Anterior cingulate cortex (tissue), 58 donors: Measurements from ENCODE around the gene SZT2.

ENCODE experiments used
- DNase-seq, 58 donors: peaks; one replicate each; lab custom pipeline; 2025; lab: John Stamatoyannopoulos, UW

SZT2 gene

DNA sequence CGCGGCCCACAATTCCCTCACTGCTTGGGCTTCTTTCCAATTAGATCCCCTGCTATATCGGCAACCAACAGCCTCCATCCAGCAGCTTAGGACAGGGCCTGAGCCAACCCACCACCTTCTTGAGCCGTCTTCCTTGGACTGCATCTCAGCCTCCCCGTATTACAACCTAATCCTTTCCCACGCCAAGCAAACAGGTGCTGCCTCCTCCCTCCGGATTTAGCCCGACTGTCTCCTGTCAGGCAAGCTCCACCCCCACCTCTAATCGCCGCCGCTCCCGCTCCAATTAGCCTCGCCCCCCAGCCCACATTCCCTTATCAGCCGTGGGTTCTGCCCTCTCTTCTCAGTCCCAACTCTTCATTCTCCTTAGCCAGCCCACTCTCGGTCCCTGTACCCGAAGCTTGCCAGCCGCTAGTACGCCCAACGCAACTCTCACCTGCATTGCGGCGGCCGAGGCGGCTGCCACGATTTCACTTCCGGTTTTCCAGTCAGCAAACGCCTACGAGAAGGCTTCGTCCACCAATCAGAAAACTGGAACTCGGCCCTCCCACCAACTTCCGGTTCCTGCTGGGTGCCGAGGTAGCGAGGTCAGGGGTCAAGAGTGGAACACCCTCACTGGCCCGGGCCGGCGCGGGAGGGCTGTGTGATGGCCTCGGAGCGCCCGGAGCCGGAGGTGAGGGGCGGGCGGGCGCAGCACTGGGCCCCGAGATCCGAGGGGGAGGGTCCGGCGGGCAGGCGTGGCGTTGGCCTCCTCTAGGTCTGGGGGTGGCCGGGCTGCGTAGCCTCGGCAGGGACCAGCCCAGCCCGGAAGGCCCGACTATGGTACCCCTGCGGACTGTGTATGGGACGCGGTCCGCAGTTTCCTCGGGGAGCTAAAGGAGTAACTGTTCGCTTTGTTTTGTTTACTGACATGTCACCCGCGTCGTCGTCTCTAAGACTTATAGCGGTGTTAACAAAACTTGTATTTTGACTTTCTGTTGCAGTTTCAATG, at the start of gene SZT2, which contains the start of gene MED8:
Gene SZT2 (plus strand): TSS at position 574 of the 988 bp plus-strand sequence. CDS start 70 bp downstream, at position 644.
Gene MED8 (minus strand): TSS at position 475 of the 988 bp plus-strand sequence. CDS start 36 bp downstream, at position 439.
- DNase-seq: peak; percentile 60 to 97 (median 92)

DNA sequence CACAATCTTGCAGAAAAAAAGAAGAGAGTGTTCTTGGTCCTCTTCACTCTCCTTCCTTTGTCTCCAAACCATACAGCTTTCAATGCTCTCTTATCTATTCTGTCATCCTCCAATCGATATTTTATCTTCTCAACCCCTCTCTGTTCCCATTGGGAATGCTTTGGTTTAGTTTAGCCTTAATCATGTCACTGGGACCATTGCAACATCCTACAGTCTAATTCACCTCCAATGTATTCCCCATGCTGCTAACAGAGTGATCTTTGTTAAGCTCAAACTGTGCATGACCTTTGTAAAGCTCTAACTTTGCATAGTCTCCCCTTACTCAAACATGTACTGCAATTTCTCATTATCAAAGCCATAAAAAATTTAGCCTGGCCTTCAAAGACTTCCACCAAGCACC, 49.1 kb upstream of the SZT2 start:
- no peak for DNase-seq

DNA sequence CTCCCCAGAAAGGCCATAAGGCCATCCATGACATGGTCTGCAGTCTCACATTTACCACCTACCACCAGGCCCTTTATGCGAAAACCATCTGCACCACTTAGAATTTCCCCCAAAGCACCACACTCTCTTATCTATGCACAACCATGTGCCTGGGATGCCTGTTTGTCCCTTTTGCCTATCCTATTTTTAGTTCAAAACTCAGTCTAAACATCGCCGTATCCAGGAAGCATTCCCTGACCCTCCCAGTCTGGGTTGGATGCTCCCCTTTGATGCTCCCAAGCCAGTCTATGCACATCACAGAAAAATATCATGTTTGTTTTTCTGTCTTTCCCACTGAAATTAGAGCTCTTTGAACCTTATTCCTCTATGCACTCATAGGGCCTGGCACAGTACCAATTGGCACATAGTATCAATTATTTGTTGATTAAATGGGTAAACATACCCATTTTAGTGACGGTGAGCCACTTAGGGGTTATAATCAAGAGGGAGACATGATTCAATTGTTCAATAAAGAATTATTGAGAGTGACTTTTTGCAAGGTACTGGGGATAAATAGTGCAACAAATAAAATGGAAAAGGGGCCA, 45.3 kb upstream of the SZT2 start:
- DNase-seq: no peak

DNA sequence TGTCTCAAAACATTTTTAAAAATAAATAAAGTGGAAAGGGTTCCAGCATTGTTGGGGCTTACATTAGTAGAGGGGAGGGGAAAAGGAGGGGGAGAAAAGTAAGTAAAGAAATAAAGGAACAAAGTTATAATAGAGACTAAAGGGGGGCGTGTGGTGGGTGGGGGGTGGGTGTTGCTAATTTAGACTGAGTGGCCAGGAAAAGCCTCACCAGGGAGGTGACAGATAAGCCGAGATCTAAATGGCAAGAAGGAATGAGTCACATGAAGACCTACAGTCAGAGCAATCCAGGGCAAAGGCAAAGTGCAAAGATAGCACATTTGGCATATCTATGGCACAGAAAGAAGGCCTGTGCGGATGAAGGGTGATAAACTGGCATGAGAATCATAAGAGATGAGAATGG, 44.6 kb upstream of the SZT2 start:
- no peak for DNase-seq

DNA sequence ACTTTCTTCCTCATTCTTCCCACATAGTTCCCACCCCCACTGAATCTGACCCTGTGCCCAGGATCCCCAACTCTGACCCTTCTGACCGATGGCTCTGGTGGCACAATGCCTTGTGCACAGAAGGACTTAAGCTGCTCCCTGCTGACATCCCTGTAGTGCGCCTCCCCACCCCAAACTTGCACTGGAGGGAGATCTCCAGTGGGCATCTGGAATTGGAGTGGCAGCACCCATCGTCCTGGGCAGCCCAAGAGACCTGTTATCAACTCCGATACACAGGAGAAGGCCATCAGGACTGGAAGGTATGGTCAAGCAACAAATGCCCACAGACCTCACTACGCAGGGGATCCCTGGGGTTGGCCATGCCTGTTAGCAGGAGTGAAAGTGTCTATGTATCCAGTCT, 43.1 kb upstream of the SZT2 start:
- DNase-seq: no peak

DNA sequence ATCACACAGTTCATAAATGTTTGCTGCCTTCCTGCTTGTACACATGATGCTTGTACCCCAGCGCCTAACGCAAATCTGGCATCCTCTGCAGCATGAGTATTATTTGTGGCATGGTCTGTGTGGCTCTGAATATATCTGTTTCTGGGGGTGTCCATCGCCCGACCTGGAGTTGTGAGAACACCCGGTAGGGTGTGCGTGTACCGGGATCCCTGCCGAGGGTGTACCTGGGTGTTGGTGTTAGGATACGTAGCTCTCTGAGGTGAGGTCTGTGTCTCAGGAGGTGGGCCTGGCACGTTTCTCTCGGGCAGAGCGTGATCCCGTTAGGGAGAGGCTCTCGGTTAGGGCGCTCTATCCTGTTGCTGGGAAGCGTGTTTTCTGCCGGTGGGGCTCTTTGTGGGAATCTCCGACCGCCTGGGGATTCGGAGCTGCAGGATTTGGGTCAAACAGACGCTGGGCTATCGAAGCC, 41.3 kb upstream of the SZT2 start:
- peak in 10 of 58 donors; percentile 21 to 77 (median 50) for DNase-seq

DNA sequence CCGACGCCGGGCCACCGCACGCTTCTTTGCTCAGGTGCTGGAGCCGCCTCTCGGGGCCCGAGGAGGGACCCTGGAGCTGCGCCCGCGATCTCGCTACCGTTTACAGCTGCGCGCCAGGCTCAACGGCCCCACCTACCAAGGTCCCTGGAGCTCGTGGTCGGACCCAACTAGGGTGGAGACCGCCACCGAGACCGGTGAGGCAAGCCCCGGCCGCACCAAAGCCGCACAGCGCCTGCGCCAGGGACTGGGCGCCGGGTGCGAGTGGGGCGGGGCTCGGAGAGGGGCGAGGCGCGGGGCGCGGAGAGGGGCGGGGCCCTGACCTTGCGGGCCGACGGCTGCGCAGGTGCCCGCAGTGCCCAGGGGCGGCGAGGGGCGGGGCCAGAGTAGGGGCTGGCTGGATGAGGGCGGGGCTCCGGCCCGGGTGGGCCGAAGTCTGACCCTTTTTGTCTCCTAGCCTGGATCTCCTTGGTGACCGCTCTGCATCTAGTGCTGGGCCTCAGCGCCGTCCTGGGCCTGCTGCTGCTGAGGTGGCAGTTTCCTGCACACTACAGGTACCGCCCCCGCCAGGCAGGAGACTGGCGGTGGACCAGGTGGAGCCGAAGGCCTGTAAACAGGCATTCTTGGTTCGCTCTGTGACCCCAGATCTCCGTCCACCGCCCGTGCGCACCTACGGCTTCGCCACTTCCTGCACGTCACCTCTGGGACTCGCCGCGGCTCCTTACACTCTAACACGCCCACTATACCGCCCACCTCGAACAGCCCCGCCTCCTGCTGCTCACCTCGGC, 40.7 kb upstream of the SZT2 start:
- peak in 47 of 58 donors; percentile 16 to 77 (median 48) for DNase-seq

DNA sequence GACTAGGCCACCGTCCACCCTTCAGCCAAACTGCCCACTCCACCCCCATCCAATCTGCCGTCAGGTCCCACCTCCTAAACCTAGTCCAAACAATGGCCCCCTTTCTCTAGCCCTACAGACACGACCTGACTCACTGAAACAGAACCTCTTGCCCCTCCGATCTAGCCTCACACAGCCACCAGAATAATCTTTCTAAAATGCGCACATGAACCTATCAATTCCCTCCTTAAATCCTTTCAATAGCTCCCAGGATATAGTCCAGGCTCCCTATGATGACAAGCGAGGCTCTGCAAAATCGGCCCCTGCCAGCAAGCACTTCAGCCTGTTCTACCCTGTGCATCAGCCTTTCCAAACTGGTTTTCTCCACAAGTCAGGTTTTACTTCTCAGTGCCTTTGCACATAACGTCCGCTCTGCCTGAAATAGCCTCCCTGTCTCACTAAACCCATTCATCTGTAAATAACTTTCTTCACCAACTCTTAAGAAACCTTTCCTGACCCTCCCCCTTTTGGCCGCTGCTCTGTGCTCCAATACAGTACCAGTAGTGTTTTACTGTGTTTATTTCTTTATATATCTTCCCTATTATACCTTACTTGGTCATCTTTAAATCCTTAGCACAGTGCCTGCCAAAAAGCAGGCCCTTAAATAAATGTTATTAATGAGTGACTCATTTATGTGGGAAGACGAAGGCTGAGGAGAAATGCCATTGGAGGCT, 39.9 kb upstream of the SZT2 start:
- peak in 11 of 58 donors; percentile 4 to 41 (median 28) for DNase-seq

DNA sequence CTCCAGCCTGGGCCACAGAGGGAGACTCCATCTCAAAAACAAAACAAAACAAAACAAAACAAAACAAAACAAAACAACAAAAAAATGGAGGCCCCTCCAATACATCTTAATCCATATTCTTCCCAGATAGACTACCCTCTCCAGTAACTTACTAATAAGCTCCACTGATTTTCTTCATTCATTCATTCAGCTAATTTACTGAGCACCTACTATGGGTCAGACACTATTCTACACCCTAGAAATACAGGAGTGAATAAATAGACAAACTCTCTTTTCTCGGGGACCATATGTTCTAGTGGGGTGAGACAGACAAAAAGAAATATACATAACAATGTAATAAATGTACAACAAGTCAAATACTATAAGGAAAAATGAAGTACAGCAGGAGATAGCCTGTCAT, 38.7 kb upstream of the SZT2 start:
- no peak for DNase-seq

DNA sequence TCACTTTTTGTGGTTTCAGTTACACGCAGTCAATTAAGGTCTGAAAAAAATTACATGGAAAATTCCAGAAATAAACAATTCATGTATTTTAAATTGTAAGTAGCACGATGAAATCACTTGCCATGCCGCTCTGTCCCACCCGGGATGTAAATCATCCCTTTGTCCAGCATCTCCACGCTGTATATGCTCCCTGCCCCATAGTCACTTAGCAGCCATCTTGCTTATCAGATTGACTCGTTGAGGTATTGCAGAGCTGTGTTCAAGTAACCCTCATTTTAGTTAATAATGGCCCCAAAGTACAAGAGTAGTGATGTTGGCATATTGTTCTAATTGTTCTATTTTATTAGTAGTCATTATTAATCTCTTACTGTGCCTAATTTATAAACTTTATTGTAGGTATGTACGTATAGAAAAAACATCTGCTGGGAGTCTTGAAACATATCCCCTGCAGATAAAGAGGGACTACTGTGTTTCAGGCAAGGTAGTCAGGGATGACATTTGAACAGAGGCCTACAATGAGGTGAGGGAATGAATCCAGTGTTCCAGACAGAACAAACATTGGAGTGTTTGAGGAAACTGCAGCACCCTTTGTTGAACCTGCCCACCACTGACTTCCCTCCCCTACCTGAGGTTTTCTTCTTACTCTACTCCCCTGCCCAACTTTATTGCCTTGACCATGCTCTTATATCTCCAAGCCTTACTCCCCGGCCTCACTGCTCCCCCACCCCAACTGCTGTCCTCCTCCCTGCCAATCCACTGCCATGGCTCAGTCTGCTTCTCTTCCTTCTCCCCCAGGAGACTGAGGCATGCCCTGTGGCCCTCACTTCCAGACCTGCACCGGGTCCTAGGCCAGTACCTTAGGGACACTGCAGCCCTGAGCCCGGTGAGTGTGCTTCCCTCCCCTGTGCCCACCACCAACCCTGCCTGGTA, 38.0 kb upstream of the SZT2 start:
- no peak for DNase-seq

DNA sequence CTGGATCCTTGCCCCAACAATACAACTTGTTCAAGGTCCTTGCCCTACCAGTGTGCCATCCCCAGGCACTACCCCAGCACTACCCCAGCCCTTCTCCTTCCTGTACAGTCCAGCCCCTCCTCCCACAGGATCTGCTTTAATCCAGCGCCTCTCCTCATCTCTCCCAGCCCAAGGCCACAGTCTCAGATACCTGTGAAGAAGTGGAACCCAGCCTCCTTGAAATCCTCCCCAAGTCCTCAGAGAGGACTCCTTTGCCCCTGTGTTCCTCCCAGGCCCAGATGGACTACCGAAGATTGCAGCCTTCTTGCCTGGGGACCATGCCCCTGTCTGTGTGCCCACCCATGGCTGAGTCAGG, 37.4 kb upstream of the SZT2 start:
- no peak for DNase-seq

DNA sequence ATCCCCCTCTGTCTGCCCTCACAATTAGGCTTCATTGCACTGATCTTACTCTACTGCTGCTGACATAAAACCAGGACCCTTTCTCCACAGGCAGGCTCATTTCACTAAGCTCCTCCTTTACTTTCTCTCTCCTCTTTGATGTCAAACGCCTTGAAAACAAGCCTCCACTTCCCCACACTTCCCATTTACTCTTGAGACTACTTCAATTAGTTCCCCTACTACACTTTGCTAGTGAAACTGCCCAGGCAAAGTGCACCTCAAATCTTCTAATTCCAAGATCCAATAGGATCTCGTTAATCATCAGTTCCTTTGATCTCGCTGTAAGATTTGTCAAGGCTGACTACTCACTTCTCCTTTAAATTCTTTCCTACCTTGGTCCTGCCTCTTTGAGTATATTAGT, 36.8 kb upstream of the SZT2 start:
- no peak for DNase-seq

DNA sequence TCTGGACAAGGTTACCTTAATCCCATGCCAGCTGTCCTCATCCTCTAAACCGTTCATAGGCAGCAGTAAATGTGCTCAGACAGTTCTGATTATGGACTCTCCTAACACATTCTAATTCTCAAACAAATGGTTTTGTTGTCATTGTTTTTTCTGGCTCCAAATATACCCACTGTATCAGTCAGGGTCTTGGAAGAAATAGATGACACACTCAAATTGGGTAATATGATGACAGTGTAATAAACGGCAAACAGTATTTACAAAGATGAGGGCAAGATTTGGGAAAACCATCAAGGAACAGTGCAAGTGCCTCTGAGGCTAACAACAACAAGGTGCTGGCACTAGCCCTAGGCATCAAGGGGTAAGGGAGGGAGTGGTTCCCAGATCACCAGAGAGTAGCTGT, 35.2 kb upstream of the SZT2 start:
- DNase-seq: no peak

DNA sequence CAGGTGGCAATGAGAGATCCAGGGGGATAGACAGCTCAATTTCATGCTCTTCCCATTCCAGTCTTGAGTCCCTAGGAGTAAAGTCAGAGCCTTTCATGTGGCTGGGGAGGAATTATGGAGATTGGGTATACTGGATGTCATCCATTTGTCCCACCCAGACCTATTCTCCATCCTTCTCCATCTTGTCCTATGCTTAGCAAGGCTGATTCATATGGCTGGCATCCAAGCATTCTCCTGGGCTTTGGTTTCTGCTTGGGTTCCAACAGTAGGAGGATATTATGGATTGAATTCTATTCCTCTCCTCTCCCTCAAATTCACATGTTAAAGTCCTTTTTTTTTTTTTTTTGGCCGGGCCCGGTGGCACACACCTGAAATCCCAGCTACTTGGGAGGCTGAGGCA, 34.8 kb upstream of the SZT2 start:
- peak in 1 of 58 donors; percentile 2 for DNase-seq

DNA sequence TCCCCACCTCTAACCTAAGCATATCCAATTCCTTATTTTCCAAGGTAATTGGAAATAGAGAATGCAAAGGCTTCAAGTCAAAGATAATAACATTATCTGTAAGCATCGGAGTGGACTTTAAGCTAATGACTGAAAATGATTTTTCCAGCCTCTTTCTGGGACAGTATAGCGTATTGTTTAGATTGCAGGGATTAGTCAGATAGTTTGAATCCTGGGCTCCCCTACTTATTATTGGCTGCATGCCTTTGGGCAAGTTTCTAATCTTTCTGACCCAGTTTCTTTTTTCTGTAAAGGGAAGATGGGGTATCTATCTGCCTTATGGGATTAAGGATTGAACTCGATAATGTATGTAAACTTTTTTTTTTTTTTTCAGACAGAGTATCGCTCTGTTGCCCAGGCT, 32.4 kb upstream of the SZT2 start:
- DNase-seq: no peak

DNA sequence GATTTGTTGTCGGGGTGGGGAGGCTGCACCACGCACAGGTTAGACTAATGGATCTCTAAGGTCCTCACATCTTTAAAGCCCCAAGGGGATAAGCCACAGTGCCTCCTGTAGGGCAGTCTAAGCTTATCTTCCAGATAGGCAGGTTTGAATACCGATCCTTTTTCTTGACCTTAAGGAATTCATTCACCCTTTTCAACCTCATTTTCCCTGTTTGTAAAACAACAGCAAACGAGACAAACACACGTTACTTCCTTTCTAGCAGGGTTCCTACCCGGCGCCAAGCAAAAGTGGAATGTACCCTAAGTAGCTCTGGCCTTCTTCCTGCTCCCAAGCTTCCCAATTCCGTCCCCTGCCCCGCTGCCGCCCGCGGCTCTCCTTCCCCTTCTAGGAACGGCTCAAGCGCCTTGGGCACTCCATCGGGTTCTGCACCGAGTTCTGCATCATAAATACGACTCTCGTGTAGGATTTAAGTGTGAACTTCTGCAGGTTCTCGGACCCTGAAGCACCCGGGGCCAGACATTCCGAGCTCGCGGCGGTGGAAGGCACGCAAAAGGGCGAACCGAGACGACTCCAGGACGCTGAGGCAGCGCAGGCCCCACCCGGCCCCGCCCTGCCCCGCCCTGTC, 31.5 kb upstream of the SZT2 start:
- peak in 2 of 58 donors; percentile 29 to 67 for DNase-seq

DNA sequence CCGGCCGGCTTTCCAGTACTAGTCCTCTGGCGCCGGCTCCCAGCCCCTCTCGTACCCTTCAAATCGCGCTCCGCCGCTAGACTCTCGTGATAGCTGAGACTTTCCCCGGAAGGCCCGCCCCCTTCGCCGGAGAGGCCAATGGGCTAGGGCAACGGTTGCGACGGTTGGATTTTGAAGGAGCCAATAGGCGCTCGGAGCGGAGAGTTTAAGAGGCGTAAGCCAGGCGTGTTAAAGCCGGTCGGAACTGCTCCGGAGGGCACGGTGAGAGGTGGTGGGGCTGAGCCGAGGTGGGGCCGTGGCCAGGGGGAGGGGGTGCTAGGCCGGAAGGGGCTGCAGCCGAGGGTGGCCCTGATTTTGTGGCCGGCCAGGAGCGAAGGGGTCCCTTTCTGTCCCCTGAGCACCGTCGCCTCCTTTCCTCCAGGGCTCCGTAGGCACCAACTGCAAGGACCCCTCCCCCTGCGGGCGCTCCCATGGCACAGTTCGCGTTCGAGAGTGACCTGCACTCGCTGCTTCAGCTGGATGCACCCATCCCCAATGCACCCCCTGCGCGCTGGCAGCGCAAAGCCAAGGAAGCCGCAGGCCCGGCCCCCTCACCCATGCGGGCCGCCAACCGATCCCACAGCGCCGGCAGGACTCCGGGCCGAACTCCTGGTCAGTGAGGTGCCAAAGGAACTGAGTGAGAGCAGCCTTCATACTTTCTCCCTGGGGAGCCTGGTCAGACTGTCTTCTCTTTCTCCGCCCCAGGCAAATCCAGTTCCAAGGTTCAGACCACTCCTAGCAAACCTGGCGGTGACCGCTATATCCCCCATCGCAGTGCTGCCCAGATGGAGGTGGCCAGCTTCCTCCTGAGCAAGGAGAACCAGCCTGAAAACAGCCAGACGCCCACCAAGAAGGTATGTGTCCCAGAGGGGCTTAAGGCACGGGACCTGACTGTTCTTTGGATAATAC, 30.7 kb upstream of the SZT2 start, which contains the start of gene CDC20:
Gene CDC20 (plus strand): TSS at position 236 of the 948 bp plus-strand sequence. CDS start 235 bp downstream, at position 471.
- peak; percentile 55 to 98 (median 94) for DNase-seq
